Prostate gland (tissue), 2 donors: Measurements from ENCODE around the gene DAZAP1.

Source experiments
- POLR2A ChIP-seq: fragments of 450-650 bp; IDR thresholded peaks from one replicate; pipeline ENCODE4 v1.6.1; 2016; ENCODE audit warnings: antibody characterized with exemption, mild to moderate bottlenecking
- POLR2AphosphoS5 ChIP-seq: sonication (generic); formaldehyde crosslinking; IDR thresholded peaks from one replicate; pipeline ENCODE4 v1.6.1; 2017; ENCODE audit warnings: antibody characterized with exemption
- TF ChIP-seq, protein P1 (sequence below), 4 experiments: fragments of 200-600 bp in 2 of 4; fragments of 450-650 bp in 2 of 4; sonication (generic) in 2 of 4; IDR thresholded peaks; 1 replicate in 3 of 4; 2 replicates in 1 of 4; pipeline ENCODE4 v1.5.1; 2016 to 2019; ENCODE audit warnings: antibody characterized with exemption in 4 of 4, mild to moderate bottlenecking in 2 of 4, moderate library complexity in 2 of 4

DNA sequence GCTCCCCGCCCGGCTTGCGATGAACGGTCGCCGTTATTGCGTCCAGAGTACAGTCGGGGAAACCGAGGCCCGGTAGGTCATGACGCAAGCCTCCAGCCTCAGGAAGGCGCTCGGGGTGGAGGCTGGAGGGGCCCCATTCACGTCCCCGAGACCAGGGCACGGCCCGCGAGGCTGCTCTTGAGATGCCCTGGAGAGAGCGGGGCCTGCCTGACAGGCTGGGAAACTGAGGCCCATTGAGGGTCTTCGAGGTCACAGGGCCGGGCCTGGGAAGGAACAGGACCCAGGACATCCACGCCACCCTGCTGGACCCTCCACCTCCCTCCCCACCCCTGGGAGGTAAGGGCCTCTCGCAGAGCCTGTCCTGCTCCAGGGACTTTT is 23.3 kb upstream of the DAZAP1 start:
- TF ChIP-seq, protein P1, sequence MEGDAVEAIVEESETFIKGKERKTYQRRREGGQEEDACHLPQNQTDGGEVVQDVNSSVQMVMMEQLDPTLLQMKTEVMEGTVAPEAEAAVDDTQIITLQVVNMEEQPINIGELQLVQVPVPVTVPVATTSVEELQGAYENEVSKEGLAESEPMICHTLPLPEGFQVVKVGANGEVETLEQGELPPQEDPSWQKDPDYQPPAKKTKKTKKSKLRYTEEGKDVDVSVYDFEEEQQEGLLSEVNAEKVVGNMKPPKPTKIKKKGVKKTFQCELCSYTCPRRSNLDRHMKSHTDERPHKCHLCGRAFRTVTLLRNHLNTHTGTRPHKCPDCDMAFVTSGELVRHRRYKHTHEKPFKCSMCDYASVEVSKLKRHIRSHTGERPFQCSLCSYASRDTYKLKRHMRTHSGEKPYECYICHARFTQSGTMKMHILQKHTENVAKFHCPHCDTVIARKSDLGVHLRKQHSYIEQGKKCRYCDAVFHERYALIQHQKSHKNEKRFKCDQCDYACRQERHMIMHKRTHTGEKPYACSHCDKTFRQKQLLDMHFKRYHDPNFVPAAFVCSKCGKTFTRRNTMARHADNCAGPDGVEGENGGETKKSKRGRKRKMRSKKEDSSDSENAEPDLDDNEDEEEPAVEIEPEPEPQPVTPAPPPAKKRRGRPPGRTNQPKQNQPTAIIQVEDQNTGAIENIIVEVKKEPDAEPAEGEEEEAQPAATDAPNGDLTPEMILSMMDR (IDR thresholded peaks at IDR 0.05): no peak
- no peak for TF ChIP-seq POLR2A
- no peak for TF ChIP-seq POLR2AphosphoS5
